ENCODE measurements around the gene TSPAN9.

The TSPAN9 gene

GRCh38 chr12:3167636-3168035, 90.5 kb downstream of the TSPAN9 start:
- DNase-seq, result no peak

- no peak for DNase-seq
Observed at GRCh38 chr12:3168223-3169221, 91.3 kb downstream of the TSPAN9 start.

- DNase-seq, result no peak
Observed at GRCh38 chr12:3170423-3171194, 93.4 kb downstream of the TSPAN9 start.

GRCh38 chr12:3171195-3171591, 94.0 kb downstream of the TSPAN9 start:
- no peak for DNase-seq

- no peak for DNase-seq
Observed at GRCh38 chr12:3172124-3173007, 95.2 kb downstream of the TSPAN9 start.

GRCh38 chr12:3173008-3173553, 95.9 kb downstream of the TSPAN9 start:
- DNase-seq, result no peak

GRCh38 chr12:3173912-3174311, 96.7 kb downstream of the TSPAN9 start:
- DNase-seq, result no peak

- no peak for DNase-seq
Observed at GRCh38 chr12:3175238-3175637, 98.1 kb downstream of the TSPAN9 start.

GRCh38 chr12:3176754-3177153, 99.6 kb downstream of the TSPAN9 start:
- no peak for DNase-seq

GRCh38 chr12:3177778-3178425, 100.7 kb downstream of the TSPAN9 start:
- no peak for DNase-seq

GRCh38 chr12:3178671-3179313, 101.6 kb downstream of the TSPAN9 start:
- no peak for DNase-seq

GRCh38 chr12:3179731-3180130, 102.6 kb downstream of the TSPAN9 start:
- no peak for DNase-seq

GRCh38 chr12:3182426-3182825, 105.2 kb downstream of the TSPAN9 start:
- DNase-seq, result no peak

GRCh38 chr12:3184485-3184884, 107.3 kb downstream of the TSPAN9 start:
- no peak for DNase-seq

- DNase-seq, result no peak
Observed at GRCh38 chr12:3185260-3185870, 108.2 kb downstream of the TSPAN9 start.

- no peak for DNase-seq
Observed at GRCh38 chr12:3186546-3187215, 109.5 kb downstream of the TSPAN9 start.

- no peak for DNase-seq
Observed at GRCh38 chr12:3187846-3188770, 110.9 kb downstream of the TSPAN9 start.

- DNase-seq, result no peak
Observed at GRCh38 chr12:3189282-3189681, 112.1 kb downstream of the TSPAN9 start.

GRCh38 chr12:3190101-3190500, 112.9 kb downstream of the TSPAN9 start:
- DNase-seq, result no peak

All from SIG-M5 (cell line).